Liver (tissue), 9 donors: ENCODE data around the gene FREM2. TPM values are rescaled to one million over a fixed set of nuclear protein-coding genes. Genes with fewer than 3 reads are reported as not detected.

Source experiments
- DNase-seq: peaks from one replicate; pipeline ENCODE4 v3.0.0-alpha.2; 2017; ENCODE audit warnings: low spot score
- H3K27ac ChIP-seq, 2 donors: one replicate each; pipeline ENCODE4 v1.7.0; 2013; ENCODE audit warnings: inconsistent platforms in 2 of 2, low read length in 2 of 2, control low read depth in 1 of 2, low read depth in 1 of 2, mild to moderate bottlenecking in 1 of 2
- H3K27me3 ChIP-seq, 4 donors: one replicate each; pipeline versions ENCODE4 v1.6.1 to v1.7.0; 2013; ENCODE audit warnings: low read length in 3 of 4, inconsistent platforms in 1 of 4, mild to moderate bottlenecking in 1 of 4, moderate library complexity in 1 of 4; ENCODE audit not compliant: control insufficient read depth in 4 of 4, insufficient read depth in 4 of 4
- H3K36me3 ChIP-seq, 4 donors: one replicate each; pipeline versions ENCODE4 v1.6.1 to v1.7.0; 2013; ENCODE audit warnings: low read length in 3 of 4, mild to moderate bottlenecking in 3 of 4, low read depth in 1 of 4, moderate library complexity in 1 of 4; ENCODE audit not compliant: control insufficient read depth in 4 of 4, insufficient read depth in 3 of 4
- H3K4me1 ChIP-seq, 4 donors: one replicate each; pipeline versions ENCODE4 v1.6.1 to v1.7.0; 2013; ENCODE audit warnings: low read length in 3 of 4, mild to moderate bottlenecking in 3 of 4, moderate library complexity in 1 of 4; ENCODE audit not compliant: control insufficient read depth in 4 of 4, insufficient read depth in 4 of 4
- H3K4me3 ChIP-seq, 3 donors: one replicate each; pipeline versions ENCODE4 v1.6.1 to v1.7.0; 2013; ENCODE audit warnings: low read length in 3 of 3, control low read depth in 1 of 3, low read depth in 1 of 3, mild to moderate bottlenecking in 1 of 3
- H3K9ac ChIP-seq, 2 donors: one replicate each; pipeline ENCODE4 v1.7.0; 2013; ENCODE audit warnings: low read length in 2 of 2, mild to moderate bottlenecking in 2 of 2, moderate library complexity in 2 of 2, control low read depth in 1 of 2, low read depth in 1 of 2
- H3K9me3 ChIP-seq, 4 donors: one replicate each; pipeline versions ENCODE4 v1.6.1 to v1.7.0; 2013; ENCODE audit warnings: low read length in 3 of 4; ENCODE audit not compliant: control insufficient read depth in 4 of 4
- EGR1 ChIP-seq, 2 donors: IDR thresholded peaks; 2 replicates each; pipeline ENCODE4 v1.6.1; 2016 to 2018; ENCODE audit warnings: antibody characterized with exemption in 2 of 2, low read depth in 2 of 2
- FOXA1 ChIP-seq: IDR thresholded peaks from 2 replicates; pipeline ENCODE4 v1.6.1; 2016; ENCODE audit warnings: antibody characterized with exemption
- FOXA2 ChIP-seq: IDR thresholded peaks from 2 replicates; pipeline ENCODE4 v1.6.1; 2016; ENCODE audit warnings: antibody characterized with exemption
- GABPA ChIP-seq, 2 donors: IDR thresholded peaks in 1 of 2; conservative IDR thresholded peaks in 1 of 2; 2 replicates each; pipeline ENCODE4 v1.6.1; 2016; ENCODE audit warnings: antibody characterized with exemption in 2 of 2, mild to moderate bottlenecking in 1 of 2, moderate library complexity in 1 of 2
- HNF4A ChIP-seq, 2 donors: conservative IDR thresholded peaks; 2 replicates each; pipeline ENCODE4 v1.6.1; 2016; ENCODE audit warnings: antibody characterized with exemption in 2 of 2, mild to moderate bottlenecking in 2 of 2
- HNF4G ChIP-seq: IDR thresholded peaks from 2 replicates; pipeline ENCODE4 v1.6.1; 2016; ENCODE audit warnings: antibody characterized with exemption
- JUND ChIP-seq, 2 donors: IDR thresholded peaks; 2 replicates each; pipeline ENCODE4 v1.6.1; 2016; ENCODE audit warnings: antibody characterized with exemption in 2 of 2
- NR2F2 ChIP-seq: IDR thresholded peaks from 2 replicates; pipeline ENCODE4 v1.6.1; 2016; ENCODE audit warnings: antibody characterized with exemption
- RAD21 ChIP-seq, 2 donors: IDR thresholded peaks; 2 replicates each; pipeline ENCODE4 v1.6.1; 2016; ENCODE audit warnings: antibody characterized with exemption in 2 of 2, mild to moderate bottlenecking in 2 of 2
- RXRA ChIP-seq, 2 donors: IDR thresholded peaks; 2 replicates each; pipeline ENCODE4 v1.6.1; 2017 to 2018; ENCODE audit warnings: antibody characterized with exemption in 2 of 2, mild to moderate bottlenecking in 1 of 2
- SP1 ChIP-seq: IDR thresholded peaks from 2 replicates; pipeline ENCODE4 v1.6.1; 2018; ENCODE audit warnings: antibody characterized with exemption, mild to moderate bottlenecking
- TAF1 ChIP-seq: conservative IDR thresholded peaks from 2 replicates; pipeline ENCODE4 v1.6.1; 2016; ENCODE audit warnings: antibody characterized with exemption, mild to moderate bottlenecking
- YY1 ChIP-seq: IDR thresholded peaks from 2 replicates; pipeline ENCODE4 v1.6.1; 2016; ENCODE audit warnings: antibody characterized with exemption, mild to moderate bottlenecking
- WGBS: extraction: QIAGEN DNeasy Blood & Tissue Kit; methylation state at CpG from one replicate; pipeline ENCODE4 v1.1.7; 2013; 5-methylcytosine and 5-hydroxymethylcytosine counted together
- polyA plus RNA-seq, 2 donors: library from polyadenylated mRNA; stranded (reverse) in 1 of 2; unstranded in 1 of 2; fragments of 200-250 nt in 1 of 2; fragments of >200 nt in 1 of 2; fragmentation: Nextera tagmentation in 1 of 2; extraction: Ambion mirVana in 1 of 2; gene quantifications; one replicate each; pipeline versions ENCODE4 v1.2.1 to v1.2.3, GENCODE V29; 2013 to 2015
- total RNA-seq, 2 donors: library from RNA; depleted of rRNA; stranded (reverse); fragments of >200 nt; gene quantifications; one replicate each; pipeline ENCODE4 v1.2.3, GENCODE V29; 2014
- TF ChIP-seq, protein P1 (sequence below): IDR thresholded peaks from 2 replicates; pipeline ENCODE4 v1.6.1; 2016; ENCODE audit warnings: antibody characterized with exemption
- TF ChIP-seq, protein P2 (sequence below): fragments of 150-350 bp; IDR thresholded peaks from 2 replicates; pipeline ENCODE4 v1.5.1; 2017; ENCODE audit warnings: improper control_type of control experiment, low read depth, low read length; ENCODE audit not compliant: missing input control
- TF ChIP-seq, protein P3 (sequence below): IDR thresholded peaks from 2 replicates; pipeline ENCODE4 v1.6.1; 2016; ENCODE audit warnings: antibody characterized with exemption, mild to moderate bottlenecking
- TF ChIP-seq, protein P4 (sequence below): IDR thresholded peaks from 2 replicates; pipeline ENCODE4 v1.6.1; 2016; ENCODE audit warnings: antibody characterized with exemption
- TF ChIP-seq, protein P5 (sequence below): IDR thresholded peaks from 2 replicates; pipeline ENCODE4 v1.6.1; 2016; ENCODE audit warnings: antibody characterized with exemption
- donor health status: healthy.
- donor health status: healthy.
- donor health status: healthy.
- donor health status: healthy.
- donor health status: healthy.

The FREM2 gene
- total and polyA plus RNA-seq, 4 donors, result 0.17 to 1.7 (median 0.37) TPM

DNA sequence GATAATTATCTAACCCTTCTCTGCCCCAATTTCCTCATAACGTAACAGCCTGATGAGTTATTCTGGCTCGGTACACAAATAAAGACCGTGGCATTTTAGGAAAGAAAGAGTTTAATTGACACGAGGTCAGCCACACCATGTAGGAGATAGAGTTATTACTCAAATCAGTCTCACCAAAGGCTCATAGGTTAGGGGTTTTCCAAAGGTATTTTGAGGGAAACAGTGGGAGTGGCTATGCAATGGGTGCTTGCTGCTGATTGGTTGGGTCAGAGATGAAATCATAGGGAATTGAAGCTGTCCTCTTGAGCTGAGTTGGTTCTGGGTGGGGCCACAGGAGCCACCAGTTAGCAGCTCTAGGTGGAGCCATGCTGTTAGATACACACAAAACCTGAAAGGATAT is 137.5 kb downstream of the FREM2 start:
- no peak for DNase-seq
- Histone ChIP-seq H3K9ac (no peak overlapping the region), H3K27ac (no peak overlapping the region), H3K9me3 (no peaks in the 10 kb centered on the region), H3K36me3 (no peaks in the 10 kb centered on the region), H3K4me3 (no peak overlapping the region), H3K4me1 (no peaks in the 10 kb centered on the region), H3K27me3 (no peaks in the 10 kb centered on the region)
- TF ChIP-seq SP1 (no peak), NR2F2 (no peak), HNF4G (no peak), EGR1 (IDR thresholded peaks at IDR 0.05; ENCODE audit: low read depth in 2 of 2) (no peak), HNF4A (conservative IDR thresholded peaks at IDR 0.05) (no peak), GABPA (IDR thresholded peaks at IDR 0.05 in 1 of 2, conservative IDR thresholded peaks at IDR 0.05 in 1 of 2) (no peak), FOXA1 (no peak), JUND (IDR thresholded peaks at IDR 0.05) (no peak), TAF1 (no peak), RAD21 (IDR thresholded peaks at IDR 0.05) (no peak), RXRA (IDR thresholded peaks at IDR 0.05) (no peak), FOXA2 (no peak), YY1 (no peak)
- TF ChIP-seq, protein P1, sequence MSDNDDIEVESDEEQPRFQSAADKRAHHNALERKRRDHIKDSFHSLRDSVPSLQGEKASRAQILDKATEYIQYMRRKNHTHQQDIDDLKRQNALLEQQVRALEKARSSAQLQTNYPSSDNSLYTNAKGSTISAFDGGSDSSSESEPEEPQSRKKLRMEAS, result no peak
- TF ChIP-seq, protein P2, sequence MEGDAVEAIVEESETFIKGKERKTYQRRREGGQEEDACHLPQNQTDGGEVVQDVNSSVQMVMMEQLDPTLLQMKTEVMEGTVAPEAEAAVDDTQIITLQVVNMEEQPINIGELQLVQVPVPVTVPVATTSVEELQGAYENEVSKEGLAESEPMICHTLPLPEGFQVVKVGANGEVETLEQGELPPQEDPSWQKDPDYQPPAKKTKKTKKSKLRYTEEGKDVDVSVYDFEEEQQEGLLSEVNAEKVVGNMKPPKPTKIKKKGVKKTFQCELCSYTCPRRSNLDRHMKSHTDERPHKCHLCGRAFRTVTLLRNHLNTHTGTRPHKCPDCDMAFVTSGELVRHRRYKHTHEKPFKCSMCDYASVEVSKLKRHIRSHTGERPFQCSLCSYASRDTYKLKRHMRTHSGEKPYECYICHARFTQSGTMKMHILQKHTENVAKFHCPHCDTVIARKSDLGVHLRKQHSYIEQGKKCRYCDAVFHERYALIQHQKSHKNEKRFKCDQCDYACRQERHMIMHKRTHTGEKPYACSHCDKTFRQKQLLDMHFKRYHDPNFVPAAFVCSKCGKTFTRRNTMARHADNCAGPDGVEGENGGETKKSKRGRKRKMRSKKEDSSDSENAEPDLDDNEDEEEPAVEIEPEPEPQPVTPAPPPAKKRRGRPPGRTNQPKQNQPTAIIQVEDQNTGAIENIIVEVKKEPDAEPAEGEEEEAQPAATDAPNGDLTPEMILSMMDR, result no peak
- TF ChIP-seq, protein P3, sequence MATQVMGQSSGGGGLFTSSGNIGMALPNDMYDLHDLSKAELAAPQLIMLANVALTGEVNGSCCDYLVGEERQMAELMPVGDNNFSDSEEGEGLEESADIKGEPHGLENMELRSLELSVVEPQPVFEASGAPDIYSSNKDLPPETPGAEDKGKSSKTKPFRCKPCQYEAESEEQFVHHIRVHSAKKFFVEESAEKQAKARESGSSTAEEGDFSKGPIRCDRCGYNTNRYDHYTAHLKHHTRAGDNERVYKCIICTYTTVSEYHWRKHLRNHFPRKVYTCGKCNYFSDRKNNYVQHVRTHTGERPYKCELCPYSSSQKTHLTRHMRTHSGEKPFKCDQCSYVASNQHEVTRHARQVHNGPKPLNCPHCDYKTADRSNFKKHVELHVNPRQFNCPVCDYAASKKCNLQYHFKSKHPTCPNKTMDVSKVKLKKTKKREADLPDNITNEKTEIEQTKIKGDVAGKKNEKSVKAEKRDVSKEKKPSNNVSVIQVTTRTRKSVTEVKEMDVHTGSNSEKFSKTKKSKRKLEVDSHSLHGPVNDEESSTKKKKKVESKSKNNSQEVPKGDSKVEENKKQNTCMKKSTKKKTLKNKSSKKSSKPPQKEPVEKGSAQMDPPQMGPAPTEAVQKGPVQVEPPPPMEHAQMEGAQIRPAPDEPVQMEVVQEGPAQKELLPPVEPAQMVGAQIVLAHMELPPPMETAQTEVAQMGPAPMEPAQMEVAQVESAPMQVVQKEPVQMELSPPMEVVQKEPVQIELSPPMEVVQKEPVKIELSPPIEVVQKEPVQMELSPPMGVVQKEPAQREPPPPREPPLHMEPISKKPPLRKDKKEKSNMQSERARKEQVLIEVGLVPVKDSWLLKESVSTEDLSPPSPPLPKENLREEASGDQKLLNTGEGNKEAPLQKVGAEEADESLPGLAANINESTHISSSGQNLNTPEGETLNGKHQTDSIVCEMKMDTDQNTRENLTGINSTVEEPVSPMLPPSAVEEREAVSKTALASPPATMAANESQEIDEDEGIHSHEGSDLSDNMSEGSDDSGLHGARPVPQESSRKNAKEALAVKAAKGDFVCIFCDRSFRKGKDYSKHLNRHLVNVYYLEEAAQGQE, result no peak
- TF ChIP-seq, protein P4, sequence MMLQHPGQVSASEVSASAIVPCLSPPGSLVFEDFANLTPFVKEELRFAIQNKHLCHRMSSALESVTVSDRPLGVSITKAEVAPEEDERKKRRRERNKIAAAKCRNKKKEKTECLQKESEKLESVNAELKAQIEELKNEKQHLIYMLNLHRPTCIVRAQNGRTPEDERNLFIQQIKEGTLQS, result no peak
- TF ChIP-seq, protein P5, sequence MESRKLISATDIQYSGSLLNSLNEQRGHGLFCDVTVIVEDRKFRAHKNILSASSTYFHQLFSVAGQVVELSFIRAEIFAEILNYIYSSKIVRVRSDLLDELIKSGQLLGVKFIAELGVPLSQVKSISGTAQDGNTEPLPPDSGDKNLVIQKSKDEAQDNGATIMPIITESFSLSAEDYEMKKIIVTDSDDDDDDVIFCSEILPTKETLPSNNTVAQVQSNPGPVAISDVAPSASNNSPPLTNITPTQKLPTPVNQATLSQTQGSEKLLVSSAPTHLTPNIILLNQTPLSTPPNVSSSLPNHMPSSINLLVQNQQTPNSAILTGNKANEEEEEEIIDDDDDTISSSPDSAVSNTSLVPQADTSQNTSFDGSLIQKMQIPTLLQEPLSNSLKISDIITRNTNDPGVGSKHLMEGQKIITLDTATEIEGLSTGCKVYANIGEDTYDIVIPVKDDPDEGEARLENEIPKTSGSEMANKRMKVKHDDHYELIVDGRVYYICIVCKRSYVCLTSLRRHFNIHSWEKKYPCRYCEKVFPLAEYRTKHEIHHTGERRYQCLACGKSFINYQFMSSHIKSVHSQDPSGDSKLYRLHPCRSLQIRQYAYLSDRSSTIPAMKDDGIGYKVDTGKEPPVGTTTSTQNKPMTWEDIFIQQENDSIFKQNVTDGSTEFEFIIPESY, result no peak
- WGBS, result 74% methylated on average over 4 of the region's 4 CpGs
